Ascending aorta (tissue), 2 donors: ENCODE results near the gene TMEM139. TPM values are rescaled to one million over a fixed set of nuclear protein-coding genes. Genes with fewer than 3 reads are reported as not detected.
A peak's percentile ranks its signal among the peaks of the same experiment; 100 is the strongest.

Experiments
- DNase-seq, 2 donors: peaks; one replicate each; pipeline ENCODE4 v3.0.0-alpha.2; 2019; ENCODE audit warnings: low spot score in 2 of 2
- H3K27ac ChIP-seq, 2 donors: fragments of 200-600 bp; sonication (generic); one replicate each; pipeline ENCODE4 v1.5.1; 2016 to 2017; ENCODE audit warnings: mild to moderate bottlenecking in 1 of 2
- H3K27me3 ChIP-seq: fragments of 200-600 bp; sonication (generic); one replicate; pipeline ENCODE4 v1.5.1; 2017
- H3K36me3 ChIP-seq, 2 donors: fragments of 200-600 bp; sonication (generic); one replicate each; pipeline ENCODE4 v1.5.1; 2016
- H3K4me1 ChIP-seq, 2 donors: fragments of 200-600 bp; sonication (generic); one replicate each; pipeline ENCODE4 v1.5.1; 2016 to 2017; ENCODE audit warnings: mild to moderate bottlenecking in 1 of 2
- H3K4me3 ChIP-seq, 2 donors: fragments of 200-600 bp; sonication (generic); one replicate each; pipeline ENCODE4 v1.5.1; 2016 to 2017; ENCODE audit warnings: mild to moderate bottlenecking in 1 of 2
- H3K9me3 ChIP-seq, 2 donors: fragments of 200-600 bp; sonication (generic); one replicate each; pipeline ENCODE4 v1.5.1; 2016
- intact Hi-C: fragments of 100-400 bp; cut with DNase I; formaldehyde crosslinking; loops from one replicate; pipeline ENCODE4 v1.15.1; 2023
- total RNA-seq: library from RNA; depleted of rRNA; stranded (reverse); fragments of >200 nt; gene quantifications from one replicate; pipeline ENCODE4 v1.1.0, GENCODE V29; 2016
- TF ChIP-seq, protein P1 (sequence below), 3 experiments: fragments of 200-600 bp in 2 of 3; fragments of 450-650 bp in 1 of 3; sonication (generic) in 2 of 3; IDR thresholded peaks; one replicate each; pipeline ENCODE4 v1.5.1; 2016 to 2019; ENCODE audit warnings: antibody characterized with exemption in 3 of 3, mild to moderate bottlenecking in 1 of 3, moderate library complexity in 1 of 3

The TMEM139 gene
- total RNA-seq, 1 donor from 2014 or later: 11.5 TPM

DNA sequence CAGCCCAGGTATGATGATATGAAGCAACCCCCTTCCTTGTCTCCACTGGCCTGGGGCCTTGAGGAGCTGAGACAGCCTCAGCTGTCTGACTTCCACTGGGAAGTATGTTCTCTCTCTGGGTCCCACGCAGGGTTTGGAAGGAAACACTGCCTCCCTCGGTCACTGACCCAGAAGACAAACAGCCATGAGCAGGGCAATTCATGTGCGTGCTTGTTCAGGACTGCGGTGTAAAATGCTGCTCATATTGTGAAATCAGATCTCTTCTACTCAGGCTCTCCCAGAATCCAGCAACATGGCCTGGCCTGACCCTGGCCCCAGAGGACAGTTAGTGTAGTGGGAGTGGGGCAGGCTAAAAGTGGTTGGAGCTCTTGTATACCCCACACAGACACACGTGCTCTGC, 33.9 kb downstream of the TMEM139 start:
- TF ChIP-seq, protein P1, sequence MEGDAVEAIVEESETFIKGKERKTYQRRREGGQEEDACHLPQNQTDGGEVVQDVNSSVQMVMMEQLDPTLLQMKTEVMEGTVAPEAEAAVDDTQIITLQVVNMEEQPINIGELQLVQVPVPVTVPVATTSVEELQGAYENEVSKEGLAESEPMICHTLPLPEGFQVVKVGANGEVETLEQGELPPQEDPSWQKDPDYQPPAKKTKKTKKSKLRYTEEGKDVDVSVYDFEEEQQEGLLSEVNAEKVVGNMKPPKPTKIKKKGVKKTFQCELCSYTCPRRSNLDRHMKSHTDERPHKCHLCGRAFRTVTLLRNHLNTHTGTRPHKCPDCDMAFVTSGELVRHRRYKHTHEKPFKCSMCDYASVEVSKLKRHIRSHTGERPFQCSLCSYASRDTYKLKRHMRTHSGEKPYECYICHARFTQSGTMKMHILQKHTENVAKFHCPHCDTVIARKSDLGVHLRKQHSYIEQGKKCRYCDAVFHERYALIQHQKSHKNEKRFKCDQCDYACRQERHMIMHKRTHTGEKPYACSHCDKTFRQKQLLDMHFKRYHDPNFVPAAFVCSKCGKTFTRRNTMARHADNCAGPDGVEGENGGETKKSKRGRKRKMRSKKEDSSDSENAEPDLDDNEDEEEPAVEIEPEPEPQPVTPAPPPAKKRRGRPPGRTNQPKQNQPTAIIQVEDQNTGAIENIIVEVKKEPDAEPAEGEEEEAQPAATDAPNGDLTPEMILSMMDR (IDR thresholded peaks at IDR 0.05): no peak
- Histone ChIP-seq H3K27me3 (no peaks in the 10 kb centered on the region), H3K36me3 (no peaks in the 10 kb centered on the region), H3K4me3 (no peak overlapping the region), H3K4me1 (no peaks in the 10 kb centered on the region), H3K27ac (no peak overlapping the region), H3K9me3 (no peaks in the 10 kb centered on the region)
- intact Hi-C loops: no loop called here
- DNase-seq: no peak

DNA sequence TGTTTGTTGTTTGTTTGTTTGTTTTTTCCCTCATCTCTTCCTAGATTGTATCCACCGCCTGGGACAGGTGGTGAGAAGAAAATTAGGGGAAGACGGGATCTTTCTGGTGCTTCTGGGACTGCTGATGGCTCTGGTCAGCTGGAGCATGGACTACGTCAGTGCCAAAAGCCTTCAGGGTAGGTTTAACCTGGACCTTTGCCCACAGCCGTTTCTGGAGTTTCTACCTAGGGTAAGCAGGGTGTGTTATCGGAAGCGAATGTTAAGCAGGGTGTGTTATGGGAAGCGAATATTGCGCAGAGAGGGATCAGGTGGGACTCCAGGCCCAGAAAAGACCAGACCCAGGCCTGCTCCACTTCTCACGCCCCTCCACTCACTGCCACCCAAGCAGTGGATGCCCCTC, 35.9 kb downstream of the TMEM139 start:
- no peak overlapping the region for H3K4me3 ChIP-seq
- TF ChIP-seq, protein P1 (IDR thresholded peaks at IDR 0.05): no peak
- no peaks in the 10 kb centered on the region for H3K27me3 ChIP-seq
- H3K4me1 ChIP-seq: no peaks in the 10 kb centered on the region
- intact Hi-C loops: no loop called here
- H3K9me3 ChIP-seq: no peaks in the 10 kb centered on the region
- no peak overlapping the region for H3K27ac ChIP-seq
- H3K36me3 ChIP-seq: no peaks in the 10 kb centered on the region
- no peak for DNase-seq

DNA sequence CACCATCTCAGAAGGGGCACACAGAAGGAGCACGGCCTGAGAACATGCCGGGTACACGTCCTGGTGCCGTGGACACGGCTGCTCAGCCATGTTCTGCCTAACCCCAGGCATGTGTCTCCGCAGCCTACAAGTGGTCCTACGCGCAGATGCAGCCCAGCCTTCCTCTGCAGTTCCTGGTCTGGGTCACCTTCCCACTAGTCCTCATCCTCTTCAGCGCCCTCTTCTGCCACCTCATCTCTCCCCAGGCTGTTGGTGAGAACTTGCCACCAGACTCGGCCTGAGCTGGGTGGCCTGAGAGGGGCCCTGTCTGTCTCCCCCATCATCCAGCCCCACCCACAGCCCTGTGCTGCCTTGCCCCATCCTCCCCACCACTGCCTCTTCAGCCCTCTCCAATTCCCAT, 36.5 kb downstream of the TMEM139 start:
- H3K4me1 ChIP-seq: no peaks in the 10 kb centered on the region
- no peak for DNase-seq
- intact Hi-C loops: no loop called here
- TF ChIP-seq, protein P1 (IDR thresholded peaks at IDR 0.05): no peak
- no peaks in the 10 kb centered on the region for H3K36me3 ChIP-seq
- H3K27me3 ChIP-seq: no peaks in the 10 kb centered on the region
- no peaks in the 10 kb centered on the region for H3K9me3 ChIP-seq
- H3K27ac ChIP-seq: no peak overlapping the region
- H3K4me3 ChIP-seq: no peak overlapping the region

DNA sequence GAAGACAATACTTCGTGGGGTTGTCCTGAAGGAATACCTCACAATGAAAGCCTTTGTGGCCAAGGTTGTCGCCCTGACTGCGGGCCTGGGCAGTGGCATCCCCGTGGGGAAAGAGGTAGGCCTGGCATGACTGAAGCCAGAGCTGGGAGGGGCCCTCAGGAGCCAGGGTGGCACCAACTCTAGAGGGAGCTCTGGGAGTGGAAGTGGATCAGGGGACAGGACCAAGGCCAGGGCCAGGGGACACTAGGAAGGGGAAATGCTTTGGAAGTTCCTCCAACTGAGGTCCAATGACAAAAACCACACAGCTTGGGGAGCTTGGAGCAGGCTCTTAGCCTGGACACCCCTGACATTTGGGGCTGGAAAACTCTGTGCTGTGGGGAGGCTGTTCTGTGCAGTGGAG, 37.0 kb downstream of the TMEM139 start:
- intact Hi-C loops: no loop called here
- no peak overlapping the region for H3K4me3 ChIP-seq
- no peaks in the 10 kb centered on the region for H3K27me3 ChIP-seq
- no peaks in the 10 kb centered on the region for H3K4me1 ChIP-seq
- H3K9me3 ChIP-seq: no peaks in the 10 kb centered on the region
- no peak overlapping the region for H3K27ac ChIP-seq
- no peak for DNase-seq
- TF ChIP-seq, protein P1 (IDR thresholded peaks at IDR 0.05): peak in 1 of 3 experiments; percentile 14
- H3K36me3 ChIP-seq: no peaks in the 10 kb centered on the region

DNA sequence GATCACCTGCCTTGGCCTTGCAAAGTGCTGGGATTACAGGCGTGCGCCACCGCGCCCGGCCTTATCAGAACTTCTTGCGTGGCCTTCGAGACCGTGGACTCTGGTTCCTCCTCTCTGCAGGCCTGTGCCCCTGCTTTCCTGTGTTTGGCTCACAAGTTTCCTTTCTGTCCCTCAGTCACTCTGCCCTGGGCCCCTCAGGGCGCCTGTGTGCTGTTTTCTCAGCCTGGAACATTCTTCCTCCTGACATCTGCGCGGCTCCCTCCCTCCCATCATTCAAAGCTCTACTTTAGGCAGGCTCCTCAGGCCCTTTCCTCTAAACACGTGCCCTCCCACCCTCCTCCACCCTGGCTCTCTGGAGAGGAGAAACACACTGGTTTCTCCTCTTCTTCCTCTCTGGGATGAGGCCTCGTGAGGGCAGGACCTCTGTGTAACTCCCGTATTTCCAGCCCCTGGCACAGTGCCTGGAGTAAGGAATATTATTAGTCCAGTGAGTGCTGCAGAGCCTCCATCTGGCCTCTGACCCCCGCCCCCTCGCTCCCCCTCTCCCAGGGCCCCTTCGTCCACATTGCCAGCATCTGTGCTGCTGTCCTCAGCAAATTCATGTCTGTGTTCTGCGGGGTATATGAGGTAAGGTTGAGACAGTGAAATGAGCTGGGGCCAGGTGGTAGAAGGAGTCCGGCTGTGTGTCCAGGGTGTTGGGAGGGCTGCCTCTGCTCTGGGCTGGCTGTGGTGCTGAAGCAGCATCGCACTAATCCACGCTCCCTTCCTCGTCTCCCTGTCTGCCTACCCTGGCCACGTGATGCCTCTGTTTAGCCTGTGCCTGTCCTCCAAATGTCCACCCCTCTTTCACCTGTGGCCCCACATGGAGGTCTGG, 38.2 kb downstream of the TMEM139 start:
- no peak for DNase-seq
- Histone ChIP-seq H3K27me3 (no peaks in the 10 kb centered on the region), H3K36me3 (no peaks in the 10 kb centered on the region), H3K4me1 (no peaks in the 10 kb centered on the region), H3K4me3 (no peak overlapping the region), H3K9me3 (no peaks in the 10 kb centered on the region), H3K27ac (no peak overlapping the region)
- TF ChIP-seq, protein P1 (IDR thresholded peaks at IDR 0.05): no peak
- intact Hi-C loops: no loop called here
